HG02885 (cell line): ENCODE data around the gene NDUFB5.

Experiments
- ATAC-seq: cut with Tn5 transposase; IDR thresholded peaks from one replicate; pipeline ENCODE4 v1.9.1; 2021; ENCODE audit warnings: mild to moderate bottlenecking; ENCODE audit not compliant: unreplicated experiment, poor library complexity

NDUFB5 gene

DNA sequence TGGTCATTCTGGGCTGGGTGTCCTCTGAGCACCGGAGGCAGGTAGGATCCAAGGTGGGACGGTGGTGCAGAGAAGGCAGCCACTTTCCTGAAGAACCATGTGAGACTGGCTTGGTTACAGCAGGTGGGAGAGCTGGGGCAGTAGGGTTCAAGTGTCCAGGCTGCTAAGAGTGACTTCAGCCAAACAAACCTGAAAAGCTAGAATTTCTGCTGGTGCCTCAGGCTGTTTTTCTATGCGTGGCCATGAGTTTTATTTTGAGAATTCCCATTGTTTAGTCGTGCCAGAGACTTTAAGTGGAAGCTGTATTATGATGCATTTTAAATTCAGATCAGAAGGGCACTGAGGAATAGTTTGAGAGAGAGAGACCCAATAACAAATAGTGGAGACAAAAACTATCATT lies 68.3 kb downstream of the NDUFB5 start:
- ATAC-seq: no peak

- ATAC-seq: no peak
Measured at GRCh38 chr3:179673523-179673922, 68.9 kb downstream of the NDUFB5 start.

DNA sequence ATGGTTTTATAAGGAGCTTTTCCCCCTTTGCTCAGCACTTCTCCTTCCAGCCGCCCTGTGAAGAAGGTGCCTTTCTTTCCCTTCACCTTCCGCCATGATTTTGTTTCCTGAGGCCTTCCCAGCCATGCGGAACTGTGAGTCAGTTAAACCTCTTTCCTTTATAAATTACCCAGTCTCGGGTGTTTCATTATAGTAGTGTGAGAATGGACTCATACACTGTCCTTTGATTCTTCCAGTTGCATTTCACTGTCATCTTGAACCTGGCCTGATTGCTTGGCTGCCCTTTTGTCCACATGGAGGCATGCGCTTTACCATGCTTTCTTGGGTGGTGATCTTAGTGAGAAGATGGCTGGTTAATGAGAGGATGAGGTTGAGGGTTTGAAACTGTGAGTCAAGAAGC lies 71.5 kb downstream of the NDUFB5 start:
- no peak for ATAC-seq
